ENCODE data around the gene RPN1.
"Not testable (repeated sequence)": the region's sequence is repeated elsewhere in the genome, so short reads cannot be mapped to it uniquely, and the experiment has no call there.

Gene RPN1

DNA sequence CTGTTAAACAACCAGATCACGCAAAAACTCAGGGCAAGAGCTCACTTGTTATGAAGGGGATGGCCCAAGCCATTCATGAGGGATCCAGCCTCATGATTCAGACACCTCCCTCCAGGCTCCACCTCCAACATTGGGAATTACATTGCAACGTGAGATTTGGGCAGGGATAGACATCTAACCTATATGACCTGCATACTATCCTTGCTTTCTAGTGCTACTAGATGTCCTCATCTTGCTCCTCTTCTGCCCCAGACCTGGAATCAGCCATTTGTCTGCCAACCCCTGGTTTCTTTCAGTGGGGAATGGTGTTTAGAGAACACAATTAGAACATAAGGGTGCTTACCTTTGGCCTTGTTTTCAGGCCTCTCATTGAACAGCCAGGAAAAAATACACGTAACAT lies 63.2 kb downstream of the RPN1 start:
- Histone ChIP-seq H3K27ac (no peak overlapping the region), H3K36me3 (no peaks in the 10 kb centered on the region), H3K4me1 (ENCODE audit: control insufficient read depth in 1 of 2, insufficient read depth in 1 of 2, low read depth in 1 of 2, low read length in 1 of 2) (peaks cover 28 to 35% of the 10 kb centered on the region in 2 experiments), H3K27me3 (peaks cover 16% of the 10 kb centered on the region), H3K4me3 (ENCODE audit: low read depth in 1 of 2, low read length in 1 of 2) (no peak overlapping the region), H3K9me3 (no peaks in the 10 kb centered on the region)
- TF ChIP-seq, protein P1, sequence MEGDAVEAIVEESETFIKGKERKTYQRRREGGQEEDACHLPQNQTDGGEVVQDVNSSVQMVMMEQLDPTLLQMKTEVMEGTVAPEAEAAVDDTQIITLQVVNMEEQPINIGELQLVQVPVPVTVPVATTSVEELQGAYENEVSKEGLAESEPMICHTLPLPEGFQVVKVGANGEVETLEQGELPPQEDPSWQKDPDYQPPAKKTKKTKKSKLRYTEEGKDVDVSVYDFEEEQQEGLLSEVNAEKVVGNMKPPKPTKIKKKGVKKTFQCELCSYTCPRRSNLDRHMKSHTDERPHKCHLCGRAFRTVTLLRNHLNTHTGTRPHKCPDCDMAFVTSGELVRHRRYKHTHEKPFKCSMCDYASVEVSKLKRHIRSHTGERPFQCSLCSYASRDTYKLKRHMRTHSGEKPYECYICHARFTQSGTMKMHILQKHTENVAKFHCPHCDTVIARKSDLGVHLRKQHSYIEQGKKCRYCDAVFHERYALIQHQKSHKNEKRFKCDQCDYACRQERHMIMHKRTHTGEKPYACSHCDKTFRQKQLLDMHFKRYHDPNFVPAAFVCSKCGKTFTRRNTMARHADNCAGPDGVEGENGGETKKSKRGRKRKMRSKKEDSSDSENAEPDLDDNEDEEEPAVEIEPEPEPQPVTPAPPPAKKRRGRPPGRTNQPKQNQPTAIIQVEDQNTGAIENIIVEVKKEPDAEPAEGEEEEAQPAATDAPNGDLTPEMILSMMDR (IDR thresholded peaks at IDR 0.05): no peak

DNA sequence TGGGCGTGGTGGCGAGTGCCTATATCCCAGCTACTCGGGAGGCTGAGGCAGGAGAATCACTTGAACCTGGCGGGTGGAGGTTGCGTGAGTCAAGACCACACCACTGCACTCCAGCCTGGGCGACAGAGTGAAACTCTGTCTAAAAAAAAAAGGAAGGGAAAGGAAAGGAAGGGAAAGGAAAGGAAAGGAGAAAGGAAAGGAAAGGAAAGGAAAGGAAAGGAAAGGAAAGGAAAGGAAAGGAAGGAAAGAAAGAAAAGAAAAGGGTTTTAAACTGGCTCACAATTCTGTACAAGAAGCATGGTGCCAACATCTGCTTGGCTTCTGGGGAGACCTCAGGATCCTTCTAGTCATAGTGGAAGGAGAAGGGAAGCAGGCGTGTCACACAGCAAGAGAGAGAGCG lies 63.7 kb downstream of the RPN1 start:
- Histone ChIP-seq H3K4me1 (ENCODE audit: control insufficient read depth in 1 of 2, insufficient read depth in 1 of 2, low read depth in 1 of 2, low read length in 1 of 2) (peaks cover 24 to 30% of the 10 kb centered on the region in 2 experiments), H3K27me3 (peaks cover 21% of the 10 kb centered on the region)
- H3K4me3 ChIP-seq (ENCODE audit: low read depth in 1 of 2, low read length in 1 of 2); H3K9me3 ChIP-seq; H3K27ac ChIP-seq; H3K36me3 ChIP-seq: not testable (repeated sequence)

DNA sequence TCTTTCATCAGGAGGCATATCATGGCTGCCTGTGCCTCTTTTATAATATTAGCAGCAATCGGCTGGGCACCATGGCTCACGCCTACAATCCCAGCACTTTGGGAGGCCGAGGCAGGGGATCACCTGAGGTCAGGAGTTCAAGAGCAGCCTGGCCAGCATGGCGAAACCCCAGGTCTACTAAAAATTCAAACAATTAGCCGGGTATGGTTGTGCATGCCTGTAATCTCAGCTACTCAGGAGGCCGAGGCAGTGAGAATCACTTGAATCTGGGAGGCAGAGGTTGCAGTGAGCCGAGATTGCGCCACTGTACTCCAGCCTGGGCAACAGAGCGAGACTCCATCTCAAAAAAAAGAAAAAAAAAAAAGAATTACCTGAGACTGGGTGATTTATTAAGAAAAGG lies 64.2 kb downstream of the RPN1 start:
- Histone ChIP-seq H3K27me3 (peaks cover 24% of the 10 kb centered on the region), H3K4me1 (ENCODE audit: control insufficient read depth in 1 of 2, insufficient read depth in 1 of 2, low read depth in 1 of 2, low read length in 1 of 2) (peaks cover 18 to 25% of the 10 kb centered on the region in 2 experiments)
- H3K9me3 ChIP-seq; H3K4me3 ChIP-seq (ENCODE audit: low read depth in 1 of 2, low read length in 1 of 2); H3K36me3 ChIP-seq; H3K27ac ChIP-seq: not testable (repeated sequence)

- peaks cover 14 to 20% of the 10 kb centered on the region in 2 experiments for H3K4me1 ChIP-seq (ENCODE audit: control insufficient read depth in 1 of 2, insufficient read depth in 1 of 2, low read depth in 1 of 2, low read length in 1 of 2)
- TF ChIP-seq, protein P1 (IDR thresholded peaks at IDR 0.05): no peak
- H3K36me3 ChIP-seq: no peaks in the 10 kb centered on the region
- H3K4me3 ChIP-seq (ENCODE audit: low read depth in 1 of 2, low read length in 1 of 2): no peak overlapping the region
- no peaks in the 10 kb centered on the region for H3K9me3 ChIP-seq
- no peak overlapping the region for H3K27ac ChIP-seq
- peaks cover 24% of the 10 kb centered on the region for H3K27me3 ChIP-seq
Observed at GRCh38 chr3:128585974-128586373, 64.6 kb downstream of the RPN1 start.

- no peaks in the 10 kb centered on the region for H3K36me3 ChIP-seq
- TF ChIP-seq, protein P1 (IDR thresholded peaks at IDR 0.05): no peak
- H3K9me3 ChIP-seq: no peaks in the 10 kb centered on the region
- no peak overlapping the region for H3K4me3 ChIP-seq (ENCODE audit: low read depth in 1 of 2, low read length in 1 of 2)
- peaks cover 24% of the 10 kb centered on the region for H3K27me3 ChIP-seq
- H3K4me1 ChIP-seq (ENCODE audit: control insufficient read depth in 1 of 2, insufficient read depth in 1 of 2, low read depth in 1 of 2, low read length in 1 of 2): peaks cover 9 to 13% of the 10 kb centered on the region in 2 experiments
- no peak overlapping the region for H3K27ac ChIP-seq
Observed at GRCh38 chr3:128585189-128585588, 65.4 kb downstream of the RPN1 start.

- Histone ChIP-seq H3K36me3 (no peaks in the 10 kb centered on the region), H3K4me1 (ENCODE audit: control insufficient read depth in 1 of 2, insufficient read depth in 1 of 2, low read depth in 1 of 2, low read length in 1 of 2) (peaks cover 9 to 12% of the 10 kb centered on the region in 2 experiments), H3K4me3 (ENCODE audit: low read depth in 1 of 2, low read length in 1 of 2) (no peak overlapping the region), H3K9me3 (no peaks in the 10 kb centered on the region), H3K27ac (no peak overlapping the region), H3K27me3 (peaks cover 24% of the 10 kb centered on the region)
- TF ChIP-seq, protein P1 (IDR thresholded peaks at IDR 0.05): no peak
Observed at GRCh38 chr3:128584412-128585020, 66.1 kb downstream of the RPN1 start.

Data from neutrophil (primary cell).